MCF 10A (cell line): ENCODE measurements around the gene AFTPH. TPM values are rescaled to one million over a fixed set of nuclear protein-coding genes. Genes with fewer than 3 reads are reported as not detected.

Experiments
- BruUV-seq: library from RNA; stranded (reverse); fragments of 400-500 nt; replicated peaks from 2 replicates; lab custom pipeline; 2021; lab: Mats Ljungman, UMichigan
- CTCF ChIA-PET: fragments of 300-600 bp; sonication (Branson Sonifier 250); formaldehyde crosslinking; extraction: SDS; loops from one replicate; lab custom pipeline; 2021; ENCODE audit warnings: antibody characterized with exemption, inconsistent platforms; lab: Yijun Ruan, JAX
- POLR2A ChIA-PET: fragments of 300-600, 350-650 bp; sonication (Branson Sonifier 250); formaldehyde crosslinking; extraction: SDS; loops from one replicate; lab custom pipeline; 2020; ENCODE audit warnings: antibody characterized with exemption, inconsistent platforms; lab: Yijun Ruan, JAX
- DNase-seq: peaks from one replicate; pipeline ENCODE4 v3.0.0-alpha.2; 2018; ENCODE audit not compliant: unreplicated experiment
- H3K27ac Mint-ChIP-seq: one replicate; pipeline ENCODE4 v1.8.0; 2022; ENCODE audit warnings: mild to moderate bottlenecking, low read depth, mixed read lengths; ENCODE audit not compliant: unreplicated experiment
- H3K27me3 Mint-ChIP-seq: one replicate; pipeline ENCODE4 v1.8.0; 2022; ENCODE audit warnings: mixed read lengths; ENCODE audit not compliant: insufficient read depth, unreplicated experiment
- H3K36me3 Mint-ChIP-seq: one replicate; pipeline ENCODE4 v1.8.0; 2022; ENCODE audit warnings: mild to moderate bottlenecking, moderate library complexity, mixed read lengths; ENCODE audit not compliant: insufficient read depth, unreplicated experiment
- H3K4me1 Mint-ChIP-seq: one replicate; pipeline ENCODE4 v1.8.0; 2022; ENCODE audit warnings: mixed read lengths; ENCODE audit not compliant: insufficient read depth, unreplicated experiment
- H3K4me3 Mint-ChIP-seq: one replicate; pipeline ENCODE4 v1.8.0; 2022; ENCODE audit warnings: mild to moderate bottlenecking, moderate library complexity, mixed read lengths; ENCODE audit not compliant: unreplicated experiment
- H3K9me3 Mint-ChIP-seq: one replicate; pipeline ENCODE4 v1.8.0; 2022; ENCODE audit warnings: mixed read lengths; ENCODE audit not compliant: unreplicated experiment
- CTCF ChIP-seq: fragments of 200-600 bp; IDR thresholded peaks from one replicate; pipeline ENCODE4 v1.8.0; 2022; ENCODE audit warnings: antibody characterized with exemption, mild to moderate bottlenecking; ENCODE audit not compliant: unreplicated experiment
- intact Hi-C: fragments of 100-400 bp; cut with micrococcal nuclease; formaldehyde crosslinking; loops from 2 replicates; pipeline ENCODE4 v1.14.1; 2022
- total RNA-seq: library from RNA; stranded (reverse); gene quantifications from 2 replicates; pipeline ENCODE4 v1.2.3, GENCODE V29; 2022

AFTPH gene
- total RNA-seq, 1 experiment from 2014 or later, result 24.7 TPM

- Mint-ChIP-seq H3K4me3 (no peak overlapping the region), H3K9me3 (no peaks in the 10 kb centered on the region), H3K27me3 (no peaks in the 10 kb centered on the region), H3K36me3 (peaks cover 23% of the 10 kb centered on the region), H3K4me1 (no peaks in the 10 kb centered on the region), H3K27ac (no peak overlapping the region)
- POLR2A ChIA-PET, result interaction anchor here (0.6 to 0.9 kb wide), 2 partner anchors 16 to 21 kb away, joined by 3 read pairs; no protein-coding TSS in a partner anchor
- DNase-seq, result no peak
- BruUV-seq, result no TSS peak
- intact Hi-C loops, result no loop called here
- no peak for TF ChIP-seq CTCF
- CTCF ChIA-PET, result interaction anchor here (0.9 kb wide), 1 partner anchor 164 kb away, joined by 3 read pairs; no protein-coding TSS in a partner anchor
Observed at GRCh38 chr2:64626146-64626809, 102.2 kb downstream of the AFTPH start.

DNA sequence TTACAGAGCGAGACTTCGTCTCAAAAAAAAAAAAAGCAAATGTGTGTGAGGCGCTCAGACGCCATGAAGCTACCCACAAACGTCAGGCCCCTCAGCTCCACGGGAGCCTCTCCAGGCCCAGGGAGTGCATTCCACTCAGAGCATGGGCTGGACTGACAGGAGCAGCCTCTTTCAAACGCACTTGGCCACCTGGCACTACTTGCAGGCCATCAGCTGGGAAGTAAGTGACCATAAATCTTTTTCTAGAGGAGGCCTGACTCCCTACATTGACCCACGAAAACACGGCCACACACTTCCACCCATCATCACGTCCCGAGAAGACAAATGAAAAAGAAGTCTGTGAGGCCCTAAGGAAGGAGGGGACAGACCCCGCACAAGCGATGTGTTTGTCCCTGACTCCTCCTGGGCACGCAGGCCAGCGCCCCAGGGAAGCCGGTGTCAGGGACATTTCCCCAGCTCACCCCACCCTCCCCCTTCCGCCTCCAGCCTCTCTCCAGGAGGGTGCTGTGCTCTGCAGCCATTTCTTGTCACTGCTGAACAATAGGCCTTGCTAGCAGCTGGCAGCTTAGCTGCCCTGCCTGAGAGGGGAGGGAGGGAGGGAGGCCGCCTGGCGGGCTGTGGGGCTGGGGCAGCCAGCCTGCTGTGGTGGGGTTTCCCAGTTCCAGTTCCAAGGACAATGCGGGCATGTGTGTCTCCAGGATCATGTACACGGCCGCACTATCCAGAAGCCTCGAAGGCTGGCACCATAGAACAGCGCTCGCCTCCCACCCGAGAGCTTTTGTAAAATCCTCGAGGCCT, 103.0 kb downstream of the AFTPH start:
- no peaks in the 10 kb centered on the region for H3K9me3 Mint-ChIP-seq
- TF ChIP-seq CTCF, result no peak
- intact Hi-C loops, result no loop called here
- no peaks in the 10 kb centered on the region for H3K4me1 Mint-ChIP-seq
- H3K36me3 Mint-ChIP-seq, result peaks cover 23% of the 10 kb centered on the region
- BruUV-seq, result no TSS peak
- no peak overlapping the region for H3K27ac Mint-ChIP-seq
- no peak overlapping the region for H3K4me3 Mint-ChIP-seq
- DNase-seq, result no peak
- ChIA-PET POLR2A (interaction anchor here (2.0 kb wide), 1 partner anchor 10 kb away, joined by 14 read pairs; no protein-coding TSS in a partner anchor), CTCF (interaction anchor here (0.7 kb wide), 1 partner anchor 117 kb away, joined by 3 read pairs; no protein-coding TSS in a partner anchor)
- no peaks in the 10 kb centered on the region for H3K27me3 Mint-ChIP-seq

DNA sequence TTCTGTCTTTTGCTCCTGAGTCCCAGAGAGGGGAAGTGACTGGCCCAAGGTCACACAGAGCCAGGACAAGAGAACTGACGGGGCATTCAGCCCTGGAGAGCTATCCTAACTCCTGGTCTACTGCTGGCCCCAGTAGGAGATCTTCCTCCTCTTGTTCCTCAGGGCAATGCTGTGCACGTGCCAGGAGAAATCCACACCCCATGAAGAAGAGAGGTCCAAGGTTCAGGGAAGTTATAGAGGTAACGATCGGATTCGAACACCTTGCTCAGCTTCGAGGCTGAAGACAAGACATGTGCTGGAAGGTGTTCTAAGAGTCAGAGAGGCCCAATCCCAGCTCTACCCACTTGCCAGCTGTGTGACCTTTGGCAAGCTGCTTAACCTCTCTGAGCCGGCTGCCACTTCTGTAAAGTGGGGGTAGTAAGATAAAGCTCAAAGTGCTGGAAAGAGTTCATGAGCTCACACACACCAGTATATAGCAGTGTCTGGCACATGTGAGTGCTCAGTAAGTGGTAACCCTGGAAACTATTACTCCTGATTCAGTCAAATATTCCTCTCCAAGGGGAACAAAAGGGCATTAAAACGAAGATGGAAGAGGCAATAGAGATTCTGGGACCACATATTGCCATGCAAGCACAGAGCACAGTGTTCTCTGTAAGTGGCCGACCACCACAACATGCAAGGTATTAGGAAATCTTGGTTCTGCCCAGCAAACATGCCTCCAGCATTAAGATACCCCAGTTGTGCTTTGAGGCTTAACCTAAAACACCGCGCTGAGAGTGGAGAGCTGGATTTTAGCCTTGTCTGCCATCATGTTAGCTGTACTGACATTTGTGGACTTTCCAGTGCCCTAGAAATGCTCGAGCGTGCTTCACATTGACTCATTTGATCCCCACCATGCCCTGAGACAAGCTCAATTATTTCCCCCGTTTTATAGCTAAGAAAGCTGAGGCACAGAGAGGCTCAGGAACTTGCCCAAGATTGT, 104.0 kb downstream of the AFTPH start:
- no peak overlapping the region for H3K4me3 Mint-ChIP-seq
- peaks cover 24% of the 10 kb centered on the region for H3K36me3 Mint-ChIP-seq
- ChIA-PET POLR2A (interaction anchor here (1.9 to 2.0 kb wide), 2 partner anchors 10 kb away, joined by 4 to 14 read pairs; no protein-coding TSS in a partner anchor), CTCF (interaction anchor here (0.7 to 1.4 kb wide), 5 partner anchors 12 to 245 kb away, joined by 3 to 5 read pairs (median 3); no protein-coding TSS in a partner anchor)
- no peak for DNase-seq
- H3K4me1 Mint-ChIP-seq, result no peaks in the 10 kb centered on the region
- intact Hi-C loops, result no loop called here
- H3K27me3 Mint-ChIP-seq, result no peaks in the 10 kb centered on the region
- BruUV-seq, result no TSS peak
- TF ChIP-seq CTCF, result no peak
- no peak overlapping the region for H3K27ac Mint-ChIP-seq
- no peaks in the 10 kb centered on the region for H3K9me3 Mint-ChIP-seq
